ELR (cell line): ENCODE results near the gene PDIA2.

Experiments
- DNase-seq: peaks from one replicate; pipeline ENCODE4 v3.0.0-alpha.2; 2015; ENCODE audit warnings: low read depth

Gene PDIA2

DNA sequence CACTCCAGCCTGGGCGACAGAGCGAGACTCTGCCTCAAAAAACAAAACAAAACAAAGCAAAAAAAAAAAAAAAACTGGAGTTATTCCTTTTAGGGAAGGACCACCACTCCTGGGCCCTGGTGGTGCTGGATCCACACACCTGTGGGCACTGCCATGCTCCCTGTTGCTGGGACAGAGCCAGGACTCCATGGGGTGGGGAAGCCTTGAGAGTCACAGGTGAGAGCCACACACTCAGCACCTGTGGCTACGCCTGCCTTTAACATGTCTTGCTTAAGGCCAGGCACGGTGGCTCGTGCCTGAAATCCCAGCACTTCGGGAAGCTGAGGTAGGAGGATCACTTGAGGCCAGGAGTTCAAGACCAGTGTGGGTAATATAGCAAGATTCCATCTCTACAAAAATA is 18.3 kb downstream of the PDIA2 start:
- no peak for DNase-seq

DNA sequence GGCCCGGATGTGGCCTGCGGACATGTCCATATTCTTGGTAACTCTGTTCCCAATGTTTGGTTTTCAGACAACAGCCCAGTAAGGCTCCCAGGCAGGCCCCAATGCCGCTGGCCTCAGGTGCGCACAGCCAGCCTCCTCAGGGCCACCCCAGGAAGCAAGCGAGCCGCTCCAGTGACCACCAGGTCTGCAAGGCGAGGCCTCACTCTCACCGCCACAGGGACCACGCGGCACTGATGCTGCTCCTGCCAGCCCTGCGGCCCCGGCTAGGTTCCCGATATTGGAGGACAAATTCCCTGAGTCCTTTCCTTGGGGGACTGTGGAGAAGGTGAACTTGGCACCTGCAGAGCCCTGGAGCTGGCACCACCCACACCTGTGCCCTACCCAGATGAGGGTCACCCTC is 19.0 kb downstream of the PDIA2 start:
- DNase-seq: no peak

DNA sequence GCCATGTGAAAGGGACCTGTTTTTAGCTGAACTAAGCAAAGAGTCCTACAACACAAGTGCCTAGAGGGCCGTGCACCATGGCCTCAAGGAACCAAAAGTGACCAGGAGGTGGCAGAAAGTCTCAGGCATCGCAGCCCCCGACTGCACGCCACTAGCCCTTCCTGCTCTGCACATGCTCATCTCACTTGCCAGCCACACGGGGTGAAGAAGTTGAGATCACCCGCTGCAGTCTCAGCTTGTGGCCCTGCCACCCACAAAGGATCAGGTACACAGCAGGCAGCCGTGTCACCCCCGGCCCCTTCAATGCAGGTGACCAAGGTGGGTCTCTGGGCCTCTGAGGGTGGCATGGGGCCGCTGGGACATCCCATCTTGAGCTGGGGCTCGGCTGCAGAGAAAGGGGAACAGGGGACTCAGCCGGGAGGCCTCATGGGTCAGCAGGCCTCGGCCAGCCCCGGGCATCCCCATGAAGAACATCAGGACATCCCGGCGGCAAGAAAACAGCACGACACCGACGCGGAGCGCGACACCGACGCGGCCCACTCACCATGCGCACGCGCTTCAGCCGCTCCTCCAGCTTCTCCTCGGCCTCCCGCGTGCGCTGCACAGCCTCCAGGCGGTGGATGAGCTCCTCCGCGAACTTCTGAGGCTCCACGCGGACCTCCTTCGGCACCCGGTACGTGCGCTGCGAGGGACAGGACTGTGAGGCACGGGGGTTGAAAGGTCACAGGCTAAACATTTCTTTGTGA is 21.0 kb downstream of the PDIA2 start:
- DNase-seq: no peak

DNA sequence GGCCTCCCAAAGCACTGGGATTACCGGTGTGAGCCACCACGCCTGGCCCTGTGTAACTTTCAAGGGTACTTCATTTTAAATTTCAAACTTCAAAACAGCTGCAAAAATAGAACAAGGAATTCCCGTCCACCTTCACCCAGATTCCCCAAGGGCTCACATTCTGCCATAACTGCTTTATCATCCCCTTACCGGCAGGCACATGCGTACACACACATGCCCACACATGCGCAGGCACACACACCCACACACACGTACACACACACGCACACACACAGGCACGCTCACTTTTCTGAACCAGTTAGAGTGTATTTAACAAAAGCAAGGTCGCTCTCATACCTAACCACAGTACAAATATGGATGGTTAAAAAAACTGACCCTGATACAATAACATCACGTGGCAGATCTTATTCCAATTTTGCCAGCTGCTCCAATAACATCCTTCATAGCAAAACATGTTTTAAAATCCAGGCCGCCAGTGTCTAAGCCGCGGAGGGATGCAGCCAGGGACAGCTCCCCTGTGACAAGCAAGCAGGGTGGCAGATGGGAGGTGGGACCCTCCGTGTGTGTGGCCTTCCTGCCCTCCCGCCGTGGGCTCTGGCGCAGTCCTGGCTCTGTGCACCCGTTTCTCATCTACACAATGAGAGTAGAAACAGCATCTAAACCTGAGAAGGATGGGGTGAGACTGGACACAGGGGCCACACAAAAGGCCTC is 23.1 kb downstream of the PDIA2 start:
- DNase-seq: no peak

DNA sequence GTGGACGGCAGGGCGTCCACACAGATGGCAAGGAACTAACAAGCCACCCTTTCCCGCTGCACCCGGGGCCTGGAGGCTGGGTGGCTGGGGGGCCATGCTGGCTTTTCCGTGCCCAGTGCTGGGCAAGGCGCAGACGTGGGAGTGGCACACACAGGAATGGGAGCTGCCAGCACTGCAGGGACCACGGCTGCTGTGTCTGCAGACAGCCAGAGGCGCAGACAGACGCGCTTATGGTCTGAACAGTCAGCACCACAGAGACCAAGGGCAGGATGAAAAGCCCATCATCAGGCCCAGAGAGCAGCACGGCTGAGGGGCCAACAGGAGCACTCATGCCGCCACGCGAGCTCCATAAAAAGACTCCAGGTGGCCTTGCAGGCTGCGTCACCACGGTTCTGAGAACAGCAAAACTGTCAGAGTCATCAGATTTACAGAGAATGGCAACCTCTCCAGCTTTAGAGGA is 24.0 kb downstream of the PDIA2 start:
- DNase-seq: no peak

DNA sequence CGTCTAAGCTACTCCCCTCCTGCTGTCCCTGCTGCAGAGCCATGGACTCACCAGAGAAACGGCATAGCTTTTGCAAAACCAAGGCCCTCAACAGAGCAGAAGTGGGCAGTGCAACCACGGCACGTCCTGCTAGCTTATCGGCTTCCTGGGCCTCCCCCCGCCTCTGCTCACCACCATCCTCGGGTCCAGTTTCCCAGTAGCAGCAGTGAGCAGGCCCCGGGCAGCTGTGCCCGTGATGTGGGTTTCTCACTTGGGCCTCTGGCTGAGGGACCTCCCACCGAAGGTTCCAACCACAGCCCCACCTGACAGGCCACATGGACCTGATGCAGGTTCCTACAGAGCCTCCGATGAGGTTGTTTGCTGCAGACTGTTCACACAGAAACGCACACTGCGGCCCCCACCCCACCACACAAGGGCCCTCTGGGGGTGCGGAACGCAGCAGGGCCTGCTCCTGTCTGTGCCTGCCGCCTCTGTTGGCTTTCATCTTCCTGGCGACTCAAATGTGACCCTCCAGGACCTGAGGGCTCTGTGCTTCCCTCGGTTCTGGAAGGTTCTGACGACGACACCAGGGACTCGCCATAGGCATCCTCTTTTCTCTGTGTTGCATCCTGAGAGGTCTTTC is 24.8 kb downstream of the PDIA2 start:
- no peak for DNase-seq

DNA sequence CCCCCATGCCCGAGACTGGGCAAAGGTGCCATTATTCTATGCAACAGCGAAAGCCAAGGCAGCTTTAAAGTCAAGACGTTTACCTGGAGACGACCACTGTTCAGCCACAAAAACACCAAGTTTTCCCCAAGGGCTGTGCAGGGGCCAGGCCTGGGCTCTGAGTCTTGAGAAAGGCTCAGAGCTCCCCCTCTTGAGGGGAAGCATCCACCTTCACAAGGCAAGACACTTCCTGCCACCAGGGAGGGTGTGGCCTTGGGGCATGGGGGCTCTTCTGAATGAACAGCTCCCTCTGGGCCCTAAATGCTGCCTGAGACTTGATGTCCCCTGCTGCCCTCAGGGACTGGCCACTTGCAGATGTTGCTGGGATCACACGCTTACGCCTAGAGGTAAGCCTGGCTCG is 26.5 kb downstream of the PDIA2 start:
- no peak for DNase-seq

DNA sequence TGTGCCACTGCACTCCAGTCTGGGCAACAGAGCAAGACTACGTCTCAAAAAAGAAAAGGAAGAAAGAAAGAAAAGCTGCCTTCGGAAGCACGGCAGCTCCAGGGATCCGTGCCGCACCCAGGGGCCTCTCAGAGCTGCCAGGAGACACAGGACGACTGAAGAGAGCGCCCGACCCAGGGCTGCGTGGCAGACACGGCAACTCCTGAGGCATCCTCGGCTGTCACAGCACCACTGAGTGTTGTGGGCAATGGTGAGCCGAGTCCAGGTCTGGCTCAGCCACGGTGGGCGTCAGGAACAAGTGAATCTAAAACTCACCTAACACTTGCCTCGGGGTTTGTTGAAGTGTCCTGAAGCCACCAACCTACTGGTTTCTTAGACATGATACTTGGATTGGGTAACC is 28.8 kb downstream of the PDIA2 start:
- DNase-seq: no peak

DNA sequence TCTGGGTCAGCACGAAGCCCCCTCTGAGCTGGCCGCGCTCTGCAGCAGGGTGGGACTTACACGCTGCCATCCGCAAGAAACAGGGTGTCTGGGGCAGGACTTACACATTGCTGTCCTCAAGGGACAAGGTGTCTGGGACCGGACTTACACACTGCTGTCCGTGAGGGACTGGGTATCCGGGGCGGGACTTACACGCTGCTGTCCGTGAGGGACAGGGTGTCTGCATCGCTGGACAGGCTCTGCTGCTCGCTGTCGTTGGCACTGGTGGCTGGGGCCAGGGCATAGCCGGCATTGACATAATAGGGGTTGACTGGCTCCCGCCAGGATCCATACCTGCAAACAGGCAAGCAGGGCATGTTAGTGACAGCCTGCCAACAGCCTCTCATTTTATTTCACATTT is 31.4 kb downstream of the PDIA2 start:
- DNase-seq: no peak

DNA sequence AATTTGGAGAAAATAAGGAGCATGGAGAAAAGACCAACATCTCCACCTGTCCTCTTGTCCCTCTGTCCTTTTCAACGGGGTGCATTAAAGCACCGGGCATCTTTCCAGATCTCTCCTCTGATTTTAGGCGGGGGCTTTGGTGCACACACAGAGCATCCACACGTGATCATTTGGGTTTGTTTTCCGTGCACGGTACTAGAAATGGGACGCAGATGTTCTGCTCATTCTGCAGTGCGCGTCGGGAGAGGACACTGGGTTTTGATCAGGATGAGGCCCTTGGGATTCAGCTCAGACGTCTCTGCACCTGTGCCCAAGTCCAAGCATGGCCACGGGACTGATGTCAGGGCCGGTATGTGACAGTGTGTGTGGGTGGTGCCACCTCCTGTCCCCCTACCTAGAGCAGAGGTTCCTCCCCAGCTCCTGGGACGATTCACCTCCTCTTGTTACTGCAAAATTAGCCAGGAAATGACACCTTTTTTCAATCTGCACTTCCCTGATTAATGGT is 31.9 kb downstream of the PDIA2 start:
- no peak for DNase-seq

DNA sequence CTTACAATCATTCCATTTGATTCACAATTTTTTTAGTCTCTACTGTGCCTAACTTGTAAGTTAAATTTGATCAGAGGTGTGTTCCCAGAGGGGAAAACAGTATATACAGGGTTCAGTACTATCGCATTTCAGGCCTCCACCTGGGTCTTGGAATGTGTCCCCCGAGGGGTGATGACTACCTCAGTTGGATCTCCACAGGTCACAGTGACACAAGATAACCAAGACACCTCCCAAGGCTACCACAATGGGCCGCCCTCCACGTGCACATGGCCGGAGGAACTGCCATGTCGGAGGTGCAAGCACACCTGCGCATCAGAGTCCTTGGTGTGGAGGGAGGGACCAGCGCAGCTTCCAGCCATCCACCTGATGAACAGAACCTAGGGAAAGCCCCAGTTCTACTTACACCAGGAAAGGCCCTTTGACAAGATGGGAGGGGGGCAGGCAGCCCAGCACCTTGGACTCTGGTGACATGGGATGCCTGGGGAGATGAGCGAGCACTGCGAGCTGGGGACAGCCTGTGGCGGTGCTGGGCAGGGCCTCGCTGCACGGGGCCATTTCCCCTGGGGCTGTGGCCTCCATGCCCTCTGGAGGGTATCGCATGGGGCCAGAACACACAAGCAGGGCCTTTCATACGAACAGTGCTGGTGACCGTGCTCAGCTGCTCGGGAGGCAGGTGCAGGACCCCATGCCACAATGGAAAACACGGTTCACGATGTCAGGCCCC is 33.9 kb downstream of the PDIA2 start:
- DNase-seq: no peak

DNA sequence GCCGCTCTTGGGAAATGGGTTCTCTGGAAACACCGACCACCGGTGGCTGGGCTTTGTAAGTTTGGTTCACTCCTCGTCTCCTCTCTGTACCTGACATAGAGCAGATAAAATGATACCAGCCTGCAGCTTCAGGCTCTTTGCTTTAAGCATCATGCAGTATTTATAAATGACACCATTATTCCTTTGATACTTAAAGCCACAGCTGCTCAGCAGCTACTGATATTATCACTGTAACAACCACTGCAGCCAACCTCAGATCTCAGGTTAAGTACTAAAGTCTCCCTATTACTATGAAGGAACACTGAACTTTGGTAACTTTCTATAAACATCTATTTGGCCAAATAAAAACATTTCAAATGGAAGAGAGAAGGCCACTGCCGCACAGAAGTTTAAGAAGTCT is 34.6 kb downstream of the PDIA2 start:
- DNase-seq: no peak

DNA sequence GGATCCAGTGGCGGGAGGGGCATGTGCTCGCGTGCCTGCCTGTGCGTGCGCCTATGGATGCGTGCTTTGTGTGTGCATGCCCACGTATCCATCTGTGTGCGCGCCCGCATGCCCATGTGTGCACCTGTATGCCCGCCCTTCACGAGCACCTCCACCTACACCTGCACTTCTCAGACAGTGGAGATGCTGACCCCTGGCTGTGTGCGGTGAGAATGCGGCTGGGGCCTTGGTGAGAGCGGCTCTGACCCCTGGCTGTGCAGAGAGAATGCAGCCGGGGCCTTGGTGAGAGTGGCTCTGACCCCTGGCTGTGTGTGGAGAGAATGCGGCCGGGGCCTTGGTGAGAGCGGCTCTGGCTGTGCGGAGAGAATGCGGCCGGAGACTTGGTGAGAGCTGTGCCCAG is 35.7 kb downstream of the PDIA2 start:
- no peak for DNase-seq

DNA sequence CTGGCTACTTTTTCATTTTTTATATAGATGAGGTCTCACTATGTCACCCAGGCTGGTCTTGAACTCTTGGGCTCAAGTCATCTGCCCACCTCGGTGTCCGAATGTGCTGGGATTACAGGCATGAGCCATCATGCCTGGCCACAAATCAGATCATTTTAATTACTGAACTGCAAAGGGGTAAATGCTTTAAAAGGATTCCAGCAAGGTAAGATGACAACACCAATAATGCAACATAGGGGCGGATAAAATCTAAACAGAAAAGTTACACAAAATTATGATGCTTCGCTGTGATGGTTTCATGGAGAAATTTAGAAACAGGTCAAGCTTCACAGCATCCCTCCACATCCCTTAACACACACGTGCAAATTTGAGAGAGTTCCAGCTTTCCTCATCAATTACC is 37.2 kb downstream of the PDIA2 start:
- DNase-seq: no peak

DNA sequence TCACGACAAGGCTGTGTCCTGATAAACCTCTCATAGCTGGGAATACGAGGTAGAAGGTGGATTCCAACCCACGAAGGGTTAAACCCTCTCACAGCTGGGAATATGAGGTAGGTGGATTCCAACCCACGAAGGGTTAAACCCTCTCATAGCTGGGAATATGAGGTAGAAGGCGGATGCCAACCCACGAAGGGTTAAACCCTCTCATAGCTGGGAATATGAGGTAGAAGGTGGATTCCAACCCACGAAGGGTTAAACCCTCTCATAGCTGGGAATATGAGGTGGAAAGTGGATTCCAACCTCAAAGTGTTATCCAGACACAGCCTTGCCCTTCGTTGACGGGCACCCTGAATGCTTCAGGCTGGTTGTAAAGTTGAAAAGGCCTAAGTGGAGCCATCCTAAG is 38.6 kb downstream of the PDIA2 start:
- no peak for DNase-seq

DNA sequence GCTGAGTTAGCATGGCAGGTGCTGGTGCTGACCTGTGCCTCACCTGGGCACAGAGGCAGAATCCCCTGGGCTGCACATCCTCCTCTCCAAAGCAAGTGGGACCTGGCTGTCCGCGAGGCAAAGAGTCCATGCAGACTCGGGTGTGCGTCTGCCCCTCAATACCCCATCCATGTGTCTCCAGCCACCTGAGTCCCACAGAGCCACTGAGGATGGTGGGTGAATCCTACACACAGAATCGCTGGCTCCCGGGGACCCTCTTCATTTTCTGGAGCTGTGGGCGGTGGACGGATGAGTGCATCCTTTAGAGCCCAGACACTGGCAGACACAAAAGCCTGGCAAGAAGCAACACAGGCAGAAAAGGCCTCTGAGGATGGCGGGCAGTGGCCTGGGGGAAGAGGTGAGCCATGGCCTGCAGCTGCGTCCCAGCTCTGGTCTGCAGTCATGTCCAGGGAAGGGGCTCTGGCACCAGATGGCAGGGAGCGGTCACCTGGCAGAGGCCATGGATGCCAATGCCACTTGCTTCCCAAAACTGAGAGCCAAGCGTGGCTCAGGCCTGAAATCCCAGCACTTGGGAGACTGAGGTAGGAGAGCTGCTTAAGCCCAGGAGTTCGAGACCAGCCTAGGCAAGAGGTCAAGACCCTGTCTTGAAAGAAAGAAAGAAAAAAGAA is 39.6 kb downstream of the PDIA2 start:
- no peak for DNase-seq

DNA sequence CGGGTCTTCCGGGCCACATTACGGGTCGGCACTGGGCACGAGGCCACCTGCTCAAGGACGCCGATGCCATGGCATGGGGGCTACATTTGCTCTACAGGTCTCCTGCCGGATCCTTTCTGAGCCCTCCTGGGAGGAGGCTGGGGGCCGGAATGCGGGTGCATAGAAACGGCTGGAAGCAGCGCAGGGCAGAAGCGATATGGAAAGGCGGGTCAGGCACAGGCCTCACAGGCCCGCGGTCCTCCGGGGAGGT is 41.2 kb downstream of the PDIA2 start:
- DNase-seq: no peak

DNA sequence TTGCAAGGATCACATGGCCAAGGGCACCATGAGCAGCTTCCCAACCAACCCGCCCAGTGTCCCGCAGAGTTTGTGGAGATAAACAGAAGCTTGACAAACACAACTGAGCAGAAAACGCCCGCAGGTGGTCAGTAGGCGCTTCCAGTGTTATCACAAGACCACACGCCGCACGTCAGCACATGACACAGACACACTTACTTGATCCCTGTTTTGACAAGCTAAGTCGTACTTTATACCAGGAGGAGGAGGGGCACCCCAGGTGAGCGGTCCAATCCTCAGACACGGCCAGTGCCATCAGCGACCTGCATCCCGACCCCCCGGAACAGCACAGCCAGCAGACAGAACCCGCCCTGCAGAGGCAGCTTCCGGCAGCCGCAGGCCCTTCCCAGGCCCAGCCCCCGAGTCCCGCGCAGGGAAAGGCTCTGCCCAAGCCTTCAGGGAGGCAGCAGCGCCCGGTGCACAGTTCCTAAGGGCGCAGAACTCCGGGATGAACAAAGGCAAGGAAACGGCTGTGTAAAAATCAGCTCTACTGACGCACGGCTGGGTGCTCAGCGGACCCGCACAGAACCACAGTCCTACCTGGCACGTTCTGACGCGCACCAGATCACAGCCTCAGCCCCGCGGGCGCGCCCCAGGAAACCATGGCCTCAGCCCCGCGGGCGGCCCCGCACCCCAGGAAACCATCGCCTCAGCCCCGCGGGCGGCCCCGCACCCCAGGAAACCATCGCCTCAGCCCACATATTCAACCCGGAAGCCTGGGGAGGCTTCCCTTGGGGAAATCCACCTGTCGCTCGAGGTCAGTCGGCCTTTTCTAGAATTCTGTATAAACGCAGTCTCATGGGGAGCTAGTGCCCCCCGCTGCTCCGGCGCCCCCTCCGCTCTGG is 41.7 kb downstream of the PDIA2 start:
- DNase-seq: no peak

DNA sequence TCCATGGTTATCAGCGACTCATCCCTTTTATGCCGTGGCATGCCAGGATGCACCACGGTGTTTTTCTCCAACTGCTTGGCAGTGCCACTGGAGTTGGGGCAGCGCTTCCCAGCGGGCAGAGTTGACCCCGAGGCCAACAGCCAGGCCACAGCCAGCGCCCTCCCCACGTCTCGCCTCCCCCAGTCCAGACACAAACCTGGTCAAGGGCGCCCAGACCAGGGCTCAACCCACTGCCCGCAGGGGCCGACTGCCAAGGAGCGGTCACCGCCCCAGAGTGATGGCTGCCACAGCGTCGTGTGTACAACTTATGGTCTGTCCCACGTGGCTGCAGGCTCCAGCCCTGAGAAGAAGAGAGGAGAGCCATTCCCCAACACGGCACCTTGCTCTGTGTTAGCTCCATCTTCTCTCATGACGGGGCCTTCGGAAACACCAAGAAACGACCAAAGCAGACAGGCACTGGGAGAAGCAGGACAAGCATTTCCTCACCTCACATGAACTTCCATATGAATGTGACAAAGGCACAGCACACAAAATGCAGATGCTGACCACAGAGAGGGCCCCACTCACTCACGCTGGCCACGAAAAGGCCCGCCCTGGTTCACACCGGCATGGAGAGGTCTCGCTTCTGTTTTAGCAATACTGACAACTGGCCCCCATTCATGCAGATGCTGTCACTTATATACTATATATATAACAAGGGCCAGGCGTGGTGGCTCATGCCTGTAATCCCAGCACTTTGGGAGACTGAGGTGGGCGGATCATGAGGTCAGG is 42.6 kb downstream of the PDIA2 start:
- DNase-seq: no peak

DNA sequence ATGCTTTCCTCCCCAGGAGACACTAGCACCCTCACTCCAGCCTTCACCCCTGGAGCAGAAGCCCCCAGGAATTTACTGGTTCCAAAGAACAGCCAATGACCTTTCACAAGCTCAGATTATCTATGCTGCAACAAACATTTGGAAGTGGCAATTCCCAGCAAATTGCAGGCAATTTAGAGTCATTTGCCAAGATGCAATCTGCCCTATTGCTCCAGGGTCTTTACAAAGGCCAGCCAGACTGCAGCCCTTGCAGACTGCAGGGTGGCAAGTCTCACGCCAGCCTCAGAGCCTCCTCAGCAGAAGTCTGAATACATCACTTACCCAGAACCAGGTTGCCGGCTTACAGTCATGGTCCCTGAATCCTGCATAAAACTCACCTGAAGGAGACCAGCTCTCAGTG is 47.8 kb downstream of the PDIA2 start:
- DNase-seq: no peak
